Stimulated activated CD8-positive, alpha-beta memory T cell treated with anti-CD3 and anti-CD28 coated beads, Interleukin-2, amount 100 ng/mL, for 1 hour (primary cell): ENCODE measurements around the gene MSH3.
"Not testable (repeated sequence)": the region's sequence is repeated elsewhere in the genome, so short reads cannot be mapped to it uniquely, and the experiment has no call there.

ENCODE experiments used
- DNase-seq, 2 donors: peaks; one replicate each; pipeline ENCODE4 v3.0.0-alpha.2; 2020; ENCODE audit warnings: low read depth in 2 of 2

MSH3 gene

DNA sequence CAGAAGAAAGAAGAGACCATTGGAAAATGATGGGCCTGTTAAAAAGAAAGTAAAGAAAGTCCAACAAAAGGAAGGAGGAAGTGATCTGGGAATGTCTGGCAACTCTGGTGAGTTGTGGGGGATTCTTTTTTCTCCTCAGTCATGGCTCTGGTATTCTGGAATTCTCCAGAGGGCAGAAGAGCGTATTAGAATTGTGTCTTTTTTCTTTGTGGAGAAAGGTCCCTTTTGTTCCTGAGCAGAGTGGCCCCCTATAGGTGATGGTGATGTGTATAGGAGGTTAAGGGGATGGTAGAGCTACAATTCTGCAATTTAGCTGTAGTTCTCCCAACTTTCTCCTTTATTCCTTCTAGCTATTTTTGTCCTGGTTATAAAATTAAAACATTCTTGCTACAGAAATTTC is 2.0 kb downstream of the MSH3 start:
- DNase-seq: no peak

DNA sequence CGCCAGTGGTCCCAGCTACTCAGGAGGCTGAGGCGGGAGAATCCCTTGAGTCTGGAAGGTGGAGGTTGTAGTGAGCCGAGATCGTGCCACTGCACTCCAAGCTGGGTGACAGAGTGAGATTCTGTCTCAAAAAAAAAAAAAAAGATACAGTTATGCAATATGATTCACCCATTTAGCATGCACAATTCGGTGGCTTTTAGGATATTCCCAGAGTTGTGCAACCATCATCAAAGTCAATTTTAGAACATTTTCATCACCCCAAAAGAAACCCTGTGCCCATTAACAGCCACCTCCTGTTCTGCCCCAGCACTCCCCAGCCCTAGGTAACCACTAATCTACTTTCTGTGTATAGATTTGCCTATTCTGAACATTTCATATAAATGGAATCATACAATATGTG is 4.7 kb downstream of the MSH3 start:
- DNase-seq: no peak

DNA sequence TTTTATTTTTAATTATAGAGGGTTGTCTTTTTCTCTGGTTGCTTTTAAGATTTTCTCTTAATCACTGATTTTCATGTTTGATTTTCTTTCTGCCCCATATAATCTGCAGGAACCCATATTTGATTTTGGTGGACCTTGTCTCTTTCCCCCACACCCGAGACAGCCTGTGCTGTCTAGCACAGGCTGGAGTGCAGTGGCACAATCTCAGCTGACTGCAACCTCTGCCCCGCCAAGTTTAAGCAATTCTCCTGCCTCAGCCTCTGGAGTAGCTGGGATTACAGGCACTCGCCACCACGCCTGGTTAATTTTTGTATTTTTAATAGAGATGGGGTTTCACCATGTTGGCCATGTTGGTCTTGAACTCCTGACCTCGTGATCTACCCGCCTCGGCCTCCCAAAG is 6.2 kb downstream of the MSH3 start:
- DNase-seq: not testable (repeated sequence)

DNA sequence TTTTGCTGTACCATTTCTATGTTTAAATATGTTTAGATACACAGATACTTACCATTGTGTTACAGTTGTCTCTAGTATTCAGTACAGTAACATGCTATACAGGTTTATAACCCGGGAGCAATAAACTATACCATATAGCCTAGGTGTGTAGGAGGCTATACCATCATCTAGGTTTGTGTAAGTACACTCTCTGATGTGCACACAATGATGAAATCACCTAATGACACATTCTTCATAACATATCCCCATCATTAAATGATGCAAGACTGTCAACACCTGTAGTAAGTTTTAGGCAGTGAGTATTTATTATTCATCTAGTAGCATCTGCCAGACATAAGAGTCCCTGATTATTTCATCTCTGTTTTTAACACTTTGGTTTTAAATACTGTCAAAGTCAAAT is 7.7 kb downstream of the MSH3 start:
- no peak for DNase-seq

DNA sequence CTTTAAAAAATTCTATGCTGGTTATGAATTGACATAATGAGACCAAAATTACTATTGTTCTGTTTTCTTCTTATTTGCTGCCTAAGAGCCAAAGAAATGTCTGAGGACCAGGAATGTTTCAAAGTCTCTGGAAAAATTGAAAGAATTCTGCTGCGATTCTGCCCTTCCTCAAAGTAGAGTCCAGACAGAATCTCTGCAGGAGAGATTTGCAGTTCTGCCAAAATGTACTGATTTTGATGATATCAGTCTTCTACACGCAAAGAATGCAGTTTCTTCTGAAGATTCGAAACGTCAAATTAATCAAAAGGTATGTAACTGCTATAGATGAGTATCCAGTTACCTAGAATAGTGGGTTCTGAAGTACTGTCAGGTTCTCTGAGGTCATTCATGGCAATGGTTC is 10.6 kb downstream of the MSH3 start:
- DNase-seq: no peak

DNA sequence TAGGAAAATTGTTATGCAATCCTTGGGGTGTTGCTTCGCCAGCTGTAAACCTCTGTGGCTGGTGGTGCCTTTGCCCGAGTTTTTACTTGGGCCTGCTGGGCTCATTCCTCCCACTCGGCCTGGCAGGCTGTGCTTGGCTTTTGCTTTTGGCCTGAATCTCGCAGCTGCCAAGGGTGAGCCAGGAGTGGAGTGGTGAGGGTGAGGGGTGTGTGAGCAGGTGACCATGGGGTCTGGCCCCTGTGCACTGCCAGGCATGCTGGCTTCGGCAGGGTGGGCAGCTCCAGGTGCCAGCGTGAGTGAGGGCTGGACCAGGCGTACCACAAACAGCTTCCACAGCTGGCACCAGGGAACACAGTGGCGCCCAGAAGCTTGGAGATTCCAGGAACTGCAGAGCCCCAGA is 12.9 kb downstream of the MSH3 start:
- no peak for DNase-seq

DNA sequence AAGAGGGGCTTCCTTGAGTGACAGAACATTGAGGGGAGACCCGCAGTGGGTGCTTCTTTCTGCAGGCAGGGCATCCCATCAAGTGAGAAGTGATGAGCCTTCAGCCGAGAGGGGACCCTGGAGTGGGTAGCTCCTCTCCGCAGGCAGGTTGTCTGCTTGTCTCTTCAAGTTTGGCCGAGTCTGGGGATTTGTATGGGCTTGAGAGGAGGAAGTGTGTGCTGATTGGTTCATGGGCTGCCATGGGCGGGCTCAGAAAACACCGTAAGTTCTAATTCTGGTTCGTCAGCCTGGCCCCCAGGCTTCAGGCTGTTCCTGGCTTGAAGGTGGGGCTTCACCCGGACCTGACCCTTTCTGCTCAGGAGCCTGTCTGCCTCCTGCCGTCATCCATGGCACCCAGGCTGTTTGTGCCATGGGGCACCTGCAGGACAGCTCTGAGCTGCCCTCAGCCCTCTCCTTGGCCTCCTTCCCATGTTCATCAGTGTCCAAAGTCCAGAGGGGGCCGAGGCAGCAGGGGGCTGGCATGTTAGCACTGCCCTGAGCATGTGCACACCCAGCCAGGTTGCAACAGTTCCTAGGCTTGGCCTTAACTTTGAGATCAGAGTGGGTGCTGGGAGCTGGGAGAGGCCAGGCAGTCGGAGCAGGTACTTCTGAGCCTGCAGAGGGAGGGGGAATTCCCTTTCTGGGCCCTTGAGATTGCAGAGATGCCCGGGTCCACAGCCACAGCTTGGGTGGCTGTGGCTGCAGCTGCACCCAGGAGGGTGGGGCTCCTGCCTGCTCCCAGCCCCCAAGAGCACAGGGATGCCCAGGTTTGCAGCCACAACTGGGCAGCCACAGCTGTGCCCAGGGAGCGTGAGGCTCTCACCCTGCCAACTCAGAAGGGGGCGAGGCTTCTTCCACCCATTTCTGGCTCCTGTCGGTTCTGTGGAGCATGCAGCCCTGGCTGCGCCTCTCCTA is 13.8 kb downstream of the MSH3 start:
- DNase-seq: no peak

DNA sequence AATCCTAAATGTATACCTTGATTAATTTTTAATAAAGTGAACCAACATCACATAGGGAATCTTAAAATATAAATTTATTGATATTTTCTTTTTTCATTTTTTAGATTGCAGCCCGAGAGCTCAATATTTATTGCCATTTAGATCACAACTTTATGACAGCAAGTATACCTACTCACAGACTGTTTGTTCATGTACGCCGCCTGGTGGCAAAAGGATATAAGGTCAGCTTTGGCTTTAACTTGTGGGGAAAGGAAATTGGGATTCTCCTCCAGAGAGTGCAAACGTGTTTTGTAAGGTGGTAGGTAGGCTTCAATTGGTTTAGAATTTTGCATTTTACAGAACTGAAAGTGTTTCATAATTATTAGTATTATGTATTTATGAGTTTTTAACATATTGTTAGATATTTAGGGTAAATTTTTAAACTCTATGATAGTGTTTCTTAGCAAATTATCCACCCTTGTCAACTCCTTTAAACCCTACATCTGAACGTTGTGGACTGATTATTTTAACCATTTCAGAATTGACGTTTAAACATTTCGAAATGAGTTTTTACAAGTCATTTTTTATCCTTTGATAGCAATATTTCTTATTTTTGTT is 17.8 kb downstream of the MSH3 start:
- peak in 1 of 2 donors; percentile 22 for DNase-seq

DNA sequence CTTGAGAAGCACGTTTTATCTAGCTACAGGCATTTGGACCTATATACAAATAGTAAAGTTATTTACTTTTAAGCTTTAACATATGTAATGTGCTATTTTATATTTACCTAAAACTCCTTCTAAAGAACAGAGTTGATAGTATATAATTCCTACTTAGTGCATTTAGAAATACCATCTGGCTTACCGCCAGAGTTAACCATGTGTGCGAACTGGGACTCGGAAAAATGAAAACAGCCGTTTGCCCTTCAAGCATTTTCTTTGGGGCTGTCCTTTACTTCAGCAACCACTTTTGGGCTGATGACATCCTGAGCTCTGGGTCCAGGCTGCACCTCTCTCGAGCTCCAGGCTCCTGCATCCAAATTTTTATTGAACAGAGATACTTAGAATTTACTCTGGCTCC is 22.3 kb downstream of the MSH3 start:
- DNase-seq: no peak

DNA sequence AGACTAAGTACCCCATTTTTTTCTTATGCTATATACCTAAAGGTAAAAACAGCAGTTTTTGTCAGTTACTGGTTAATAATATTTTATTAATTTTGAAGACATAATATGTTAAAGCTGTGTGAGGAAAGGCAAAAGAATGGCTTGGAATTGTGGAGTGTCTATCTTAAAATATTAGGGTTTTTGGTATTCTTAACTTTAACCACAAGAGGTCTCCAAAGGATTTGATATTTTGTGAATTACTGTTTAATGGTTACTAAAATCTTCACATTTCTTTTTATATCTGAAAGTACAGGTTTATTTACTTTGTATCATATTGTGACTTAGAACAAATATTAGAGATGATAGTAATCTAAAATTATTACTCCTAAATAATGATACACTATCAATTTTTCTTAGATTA is 32.3 kb downstream of the MSH3 start:
- no peak for DNase-seq

DNA sequence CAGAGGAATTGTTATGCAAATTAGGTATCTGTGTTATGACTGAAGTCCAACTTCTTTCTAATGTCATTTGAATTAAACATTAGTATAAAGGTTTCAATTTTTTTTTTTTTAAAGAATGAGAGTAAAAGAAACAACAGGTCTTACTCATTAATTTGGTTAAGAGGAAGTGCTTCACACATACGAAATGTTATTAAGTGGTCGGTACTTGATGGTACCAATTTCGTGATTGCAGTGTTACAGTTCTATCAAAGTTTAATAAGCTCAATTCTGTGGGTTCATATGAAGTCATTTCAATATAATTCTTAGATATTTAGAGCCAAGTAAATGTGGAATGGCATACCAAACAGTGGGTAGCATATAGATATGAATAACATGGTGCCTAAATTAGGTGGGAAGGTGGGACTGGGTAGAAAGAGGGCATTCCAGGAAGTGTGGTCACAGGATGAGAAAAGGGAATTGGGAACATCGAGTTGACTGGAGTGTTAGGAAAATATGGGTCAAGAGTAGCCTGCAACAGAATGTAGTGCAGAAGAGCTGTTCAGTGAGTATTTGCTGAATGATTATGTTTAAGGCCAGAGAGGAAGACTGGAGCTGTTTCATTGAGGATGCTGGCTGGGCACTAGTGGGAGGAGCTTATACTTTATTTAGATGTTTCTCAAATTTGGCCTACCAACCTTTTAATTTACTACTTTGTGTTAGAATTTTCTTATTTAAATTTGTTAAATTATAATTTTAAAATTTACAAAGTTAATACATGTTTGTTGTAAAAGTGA is 34.4 kb downstream of the MSH3 start:
- DNase-seq: no peak

DNA sequence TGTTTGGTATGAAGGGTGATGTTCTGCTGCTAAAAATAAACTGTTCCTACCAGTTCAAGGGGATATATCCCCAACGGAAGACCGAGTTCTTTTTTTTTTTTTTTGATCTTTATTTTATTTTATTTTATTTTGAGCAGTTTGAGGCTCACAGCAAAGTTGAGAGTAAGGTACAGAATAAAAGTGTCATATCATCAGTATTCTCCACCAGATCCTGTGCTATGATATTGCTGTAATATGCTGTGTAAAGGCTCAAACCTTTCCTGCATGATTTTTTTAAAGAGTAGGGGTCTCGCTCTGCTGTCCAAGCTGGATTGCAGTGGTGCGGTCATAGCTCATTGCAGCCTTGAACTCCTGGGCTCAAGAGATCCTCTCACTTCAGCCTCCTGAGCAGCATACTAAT is 35.2 kb downstream of the MSH3 start:
- DNase-seq: no peak

DNA sequence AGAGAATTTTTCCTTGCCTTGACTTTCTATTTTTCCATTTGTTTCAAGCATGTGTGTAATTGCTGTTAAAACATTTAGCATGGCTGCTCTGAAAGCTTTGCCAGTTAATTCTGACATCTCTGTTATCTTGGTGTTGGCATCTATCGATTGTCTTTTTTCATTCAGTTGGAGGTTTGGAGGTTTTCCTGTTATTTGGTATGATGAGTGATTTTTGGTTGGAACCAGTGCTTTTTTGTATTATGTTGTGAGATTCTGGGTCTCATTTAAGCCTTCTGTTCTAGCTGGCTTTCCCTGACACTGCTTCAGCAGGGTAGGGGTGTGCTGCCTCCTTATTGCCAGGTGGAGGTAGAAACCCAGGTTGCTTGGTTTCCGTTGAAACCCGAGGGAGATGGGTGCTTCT is 41.2 kb downstream of the MSH3 start:
- no peak for DNase-seq

DNA sequence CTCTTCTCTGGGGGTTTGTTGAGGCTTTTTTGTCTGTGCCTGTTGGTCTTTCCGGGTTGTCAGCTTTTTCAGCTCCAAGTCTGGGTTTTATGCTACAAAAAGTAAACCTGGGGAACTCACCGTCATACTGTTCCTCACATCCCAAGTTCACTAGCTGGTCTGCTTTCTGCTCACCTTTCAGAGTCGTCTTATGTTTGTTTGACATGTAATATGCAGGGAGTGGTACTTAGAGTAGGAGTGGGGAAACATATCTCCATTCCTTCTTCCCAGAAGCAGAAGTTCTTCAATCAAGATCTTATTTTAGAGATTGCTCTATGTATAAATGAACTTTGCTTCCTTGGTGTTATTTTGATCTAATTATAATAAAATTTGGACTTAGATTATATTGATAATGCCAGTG is 42.0 kb downstream of the MSH3 start:
- DNase-seq: no peak

DNA sequence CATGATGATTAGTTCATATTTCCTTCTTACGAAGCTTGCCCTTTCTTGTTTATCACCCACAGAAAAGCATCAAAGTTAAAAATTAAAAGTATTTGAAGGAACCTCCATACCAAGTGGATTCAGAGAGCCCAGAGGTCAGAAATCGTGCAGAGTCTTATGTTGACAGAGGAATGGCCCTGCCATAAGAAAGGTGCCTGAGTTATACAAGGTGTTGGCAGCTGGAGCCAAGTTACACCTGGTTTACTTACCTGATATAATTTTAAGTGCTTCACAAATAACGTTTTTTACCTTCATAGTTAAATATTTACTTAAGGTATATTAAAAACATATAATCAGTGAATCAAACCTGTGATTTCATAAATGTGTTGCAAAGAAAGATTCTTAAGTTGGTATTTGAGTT is 42.6 kb downstream of the MSH3 start:
- DNase-seq: no peak

DNA sequence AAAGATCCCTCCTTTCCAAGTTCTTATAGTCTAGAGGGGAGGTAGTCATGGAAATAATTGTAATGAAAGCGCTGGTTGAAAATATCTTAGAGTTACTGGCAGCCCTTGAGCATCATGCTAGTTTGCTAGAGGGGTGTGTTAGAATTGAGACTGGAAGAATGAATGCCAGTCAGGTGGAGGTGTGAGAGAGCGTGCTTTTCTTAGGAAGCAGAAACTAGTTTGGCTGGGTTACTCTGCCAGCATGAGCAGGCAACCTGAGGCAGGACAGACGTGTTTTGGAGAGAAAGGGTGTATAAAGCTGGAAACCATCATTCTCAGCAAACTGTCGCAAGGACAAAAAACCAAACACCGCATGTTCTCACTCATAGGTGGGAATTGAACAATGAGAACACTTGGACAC is 43.9 kb downstream of the MSH3 start:
- DNase-seq: no peak

DNA sequence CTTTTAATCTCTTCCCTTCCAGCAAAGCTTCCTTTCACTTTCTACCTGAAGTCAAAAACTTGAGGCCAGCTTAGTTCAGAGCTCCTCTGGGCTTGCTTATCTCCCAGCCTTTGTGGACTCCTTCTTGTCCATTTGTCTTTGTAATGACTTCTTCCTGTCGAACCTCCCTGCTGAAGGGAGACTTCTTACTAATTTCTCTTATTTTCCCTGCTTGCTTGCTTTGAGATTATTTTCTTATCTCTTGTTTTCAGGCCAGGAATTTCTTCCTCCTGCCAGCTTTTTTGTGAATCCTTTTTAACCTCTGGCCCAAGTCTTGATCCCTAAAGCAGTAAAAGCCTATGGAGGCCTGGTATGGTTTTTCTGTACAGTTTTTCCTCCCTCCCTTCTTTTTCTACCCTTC is 47.1 kb downstream of the MSH3 start:
- no peak for DNase-seq

DNA sequence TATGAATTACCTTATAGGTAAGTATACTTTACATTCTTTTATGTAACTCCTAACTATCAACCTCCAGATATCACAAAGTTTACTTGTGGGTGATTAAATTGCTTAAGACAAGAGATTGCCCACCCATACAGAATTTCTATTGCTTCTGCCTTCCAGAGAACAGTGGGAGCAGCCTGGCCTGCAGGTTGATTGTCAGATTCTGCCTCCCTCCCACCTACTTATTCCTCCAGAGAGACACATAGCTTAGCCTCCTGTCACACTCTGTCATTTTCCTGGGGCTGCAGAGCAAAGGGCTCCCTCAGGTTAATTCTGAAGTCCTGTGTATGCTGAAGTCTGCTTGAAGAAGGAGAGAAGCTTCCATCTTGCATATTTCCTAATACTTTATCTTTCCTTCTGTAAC is 48.8 kb downstream of the MSH3 start:
- DNase-seq: no peak

DNA sequence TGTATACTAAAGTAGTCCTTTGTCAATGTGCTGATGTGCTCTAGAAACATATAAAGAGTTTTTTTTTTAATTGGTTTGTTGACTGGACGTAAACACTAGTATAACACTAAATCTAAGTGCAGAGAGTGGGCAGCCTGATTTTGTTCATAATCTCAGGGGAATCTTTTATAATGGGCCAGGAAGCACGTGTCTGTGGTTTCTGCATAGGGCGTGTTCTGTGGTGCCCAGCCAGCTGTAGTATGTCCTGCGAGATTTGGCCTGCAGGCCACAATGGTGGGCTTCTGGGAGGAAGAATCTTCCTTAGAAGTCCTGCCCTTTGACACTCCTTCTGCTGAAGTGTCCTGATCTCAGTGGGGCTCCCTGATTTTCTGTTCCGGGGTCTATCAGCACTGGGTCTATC is 49.3 kb downstream of the MSH3 start:
- DNase-seq: no peak

DNA sequence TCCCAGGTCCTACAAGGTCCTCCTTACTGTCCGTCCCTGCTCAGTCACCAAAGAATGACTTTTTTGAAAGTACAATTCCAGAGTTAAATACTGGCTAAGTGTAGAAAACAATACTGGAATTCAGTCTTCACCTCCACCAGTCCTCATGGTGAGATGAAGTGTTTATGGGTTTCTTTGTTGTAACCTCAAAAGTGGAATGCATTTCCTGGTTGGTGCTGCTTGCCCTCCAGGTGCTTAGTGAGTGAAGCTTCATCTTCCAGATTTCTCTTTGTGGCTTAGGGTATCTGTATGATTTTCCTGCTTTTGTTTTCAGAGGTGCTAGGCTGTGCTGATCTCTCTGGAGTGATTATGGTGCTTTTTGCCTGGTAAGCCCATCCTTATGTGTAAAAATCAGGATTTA is 49.8 kb downstream of the MSH3 start:
- DNase-seq: no peak

DNA sequence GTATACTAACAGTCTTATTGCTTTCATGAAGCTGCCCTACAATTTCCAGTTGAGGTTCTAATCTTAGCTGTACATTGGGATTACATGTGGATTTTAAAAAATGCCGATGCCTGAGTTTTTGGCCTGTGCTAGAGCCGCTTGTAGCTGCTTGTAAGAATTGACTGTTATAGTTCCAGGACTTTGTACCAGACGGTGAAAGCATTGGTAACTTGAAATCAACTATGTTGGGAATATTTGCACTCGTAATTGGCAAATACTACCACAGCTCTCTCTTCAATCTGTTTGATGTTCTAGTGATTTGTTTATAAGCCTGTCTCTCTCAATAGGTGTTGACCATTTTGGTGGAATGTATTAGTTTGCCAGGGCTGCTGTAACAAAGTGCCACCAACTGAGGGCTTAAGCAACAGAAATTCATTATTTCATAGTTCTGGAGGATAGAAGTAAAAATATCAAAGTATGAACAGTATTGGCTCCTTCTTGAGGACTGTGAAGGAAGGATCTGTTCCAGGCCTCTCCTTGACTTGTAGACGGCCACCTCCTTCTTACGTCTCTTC is 50.8 kb downstream of the MSH3 start:
- no peak for DNase-seq

DNA sequence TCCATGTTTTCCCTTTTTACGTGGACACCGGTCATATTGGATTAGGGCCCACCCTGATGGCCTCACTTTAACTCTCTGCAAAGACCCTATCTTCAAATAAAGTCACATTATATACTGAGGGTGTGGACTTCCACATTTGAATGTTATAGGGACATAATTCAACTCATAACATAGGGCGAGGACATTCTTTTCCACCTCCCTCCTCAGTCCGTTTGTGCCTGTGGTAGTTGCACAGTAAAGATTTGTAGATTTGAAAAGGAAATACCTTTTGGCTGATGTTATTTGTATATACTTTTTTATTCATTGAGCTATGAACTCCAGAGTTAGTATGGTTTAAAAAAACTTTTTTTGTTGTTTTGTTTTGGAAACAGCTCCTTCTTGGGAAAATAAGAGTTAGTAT is 51.3 kb downstream of the MSH3 start:
- no peak for DNase-seq
